PFSK-1 (cell line): ENCODE results near the gene CCDC136.

Source experiments
- POLR2AphosphoS5 ChIP-seq: IDR thresholded peaks from 2 replicates; pipeline ENCODE4 v1.6.1; 2012; ENCODE audit warnings: low read depth, mild to moderate bottlenecking, control low read depth, low read length, moderate library complexity
- SIN3A ChIP-seq: IDR thresholded peaks from 2 replicates; pipeline ENCODE4 v1.6.1; 2012; ENCODE audit warnings: mild to moderate bottlenecking, low read length, moderate library complexity, borderline replicate concordance; ENCODE audit not compliant: insufficient read depth
- TAF1 ChIP-seq: IDR thresholded peaks from 2 replicates; pipeline ENCODE4 v1.6.1; 2012; ENCODE audit warnings: low read length, control low read depth, borderline replicate concordance; ENCODE audit not compliant: insufficient read depth

DNA sequence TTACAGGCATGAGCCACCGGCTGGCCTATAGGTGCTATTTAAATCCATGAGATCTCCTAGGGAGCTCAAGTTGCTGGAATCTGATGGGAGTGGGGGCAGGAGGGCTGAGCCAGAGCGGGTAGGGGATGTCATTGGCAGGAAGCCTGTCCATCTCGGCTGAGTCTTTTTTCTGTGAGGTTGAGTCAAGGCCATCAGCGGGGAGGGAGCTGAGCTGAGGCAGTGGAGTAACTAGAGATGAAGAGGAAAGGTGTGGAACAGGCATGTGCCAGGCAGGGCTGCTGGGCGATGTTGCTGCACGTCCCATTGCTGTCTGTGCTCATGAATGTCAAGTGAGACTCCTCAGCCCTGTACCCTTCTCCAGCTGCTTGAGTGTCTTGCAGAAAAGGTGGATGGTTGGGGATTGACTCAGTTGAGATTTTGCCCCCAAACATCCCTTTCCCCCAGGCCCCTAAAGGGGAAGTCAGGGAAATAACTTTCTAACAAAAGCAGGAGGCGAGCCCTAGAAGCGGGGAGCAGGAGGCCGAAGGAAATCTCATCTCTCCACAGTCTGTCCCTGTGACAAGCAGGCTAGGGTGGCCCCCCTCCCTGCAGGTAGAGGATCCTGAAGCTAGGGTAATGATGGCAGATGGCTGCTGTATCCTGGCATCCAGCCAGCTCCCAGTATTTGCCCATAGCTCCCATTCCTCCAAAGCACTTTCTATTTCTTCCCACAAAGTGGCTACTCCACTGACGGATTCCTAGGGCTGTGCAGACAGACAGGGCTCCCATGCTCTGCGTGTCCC is 76.3 kb downstream of the CCDC136 start:
- TF ChIP-seq POLR2AphosphoS5 (no peak), TAF1 (no peak), SIN3A (no peak)
